HG03558 (cell line): ENCODE measurements around the gene SCN9A.

Experiments used
- ATAC-seq: cut with Tn5 transposase; IDR thresholded peaks from one replicate; pipeline ENCODE4 v1.9.1; 2021; ENCODE audit warnings: moderate number of reproducible peaks; ENCODE audit not compliant: unreplicated experiment; ENCODE audit errors: extremely low read depth

SCN9A gene

DNA sequence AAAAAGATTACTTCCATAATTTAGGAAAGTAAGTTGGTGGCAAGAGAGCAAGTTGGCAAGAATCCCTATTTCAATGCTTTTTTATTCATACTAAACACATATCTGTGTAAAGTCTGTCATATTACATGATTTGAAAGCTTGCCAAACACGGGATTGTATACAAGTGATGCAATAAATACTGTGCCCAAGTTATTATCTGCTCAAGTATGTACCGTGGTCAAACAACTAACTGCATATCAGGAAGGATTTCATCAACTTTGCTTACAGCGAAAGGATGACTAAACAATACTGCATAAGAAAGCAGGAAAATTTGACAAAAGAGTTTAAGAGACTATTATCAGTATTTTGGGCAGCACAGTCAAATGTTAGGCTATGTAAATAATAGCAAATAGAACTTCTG is 178.3 kb downstream of the SCN9A start:
- ATAC-seq, result no peak

DNA sequence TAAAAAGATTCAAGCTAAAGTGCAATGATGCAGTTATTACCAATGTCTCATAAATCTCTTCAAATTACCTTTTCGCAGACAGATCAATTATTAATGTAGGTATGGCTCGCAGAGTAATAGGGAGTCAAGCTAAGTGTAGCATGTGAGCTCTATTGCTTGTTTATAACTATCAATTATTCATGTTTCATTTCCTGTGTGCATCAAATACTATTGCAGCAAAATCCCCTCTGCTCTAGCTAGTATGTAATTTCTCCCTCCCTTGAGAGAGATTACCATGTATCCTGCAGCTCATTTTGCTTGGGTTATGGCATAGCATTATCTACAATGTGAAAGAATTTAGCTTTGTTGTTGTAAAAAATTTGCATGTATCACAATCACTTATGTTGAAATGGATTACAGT is 182.3 kb downstream of the SCN9A start:
- no peak for ATAC-seq

DNA sequence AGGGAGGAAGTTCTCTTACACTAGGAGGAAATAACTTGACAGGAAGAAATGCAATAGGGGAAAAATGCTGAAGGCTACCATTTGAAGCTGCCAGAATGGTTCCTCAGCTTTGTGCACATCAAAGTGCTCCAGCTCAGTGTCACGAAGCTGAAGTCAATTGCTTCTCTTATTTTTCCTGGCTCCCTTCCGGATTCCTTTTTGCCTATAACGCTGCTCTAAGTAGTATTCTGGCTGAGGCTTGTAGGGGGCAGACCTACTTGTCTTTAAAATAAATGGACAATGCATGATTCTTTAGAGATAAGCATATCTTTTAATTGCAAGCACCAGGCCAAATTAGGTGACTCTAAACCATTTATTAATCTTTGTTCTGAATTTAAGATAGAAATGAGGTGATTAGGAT is 187.7 kb downstream of the SCN9A start:
- no peak for ATAC-seq

DNA sequence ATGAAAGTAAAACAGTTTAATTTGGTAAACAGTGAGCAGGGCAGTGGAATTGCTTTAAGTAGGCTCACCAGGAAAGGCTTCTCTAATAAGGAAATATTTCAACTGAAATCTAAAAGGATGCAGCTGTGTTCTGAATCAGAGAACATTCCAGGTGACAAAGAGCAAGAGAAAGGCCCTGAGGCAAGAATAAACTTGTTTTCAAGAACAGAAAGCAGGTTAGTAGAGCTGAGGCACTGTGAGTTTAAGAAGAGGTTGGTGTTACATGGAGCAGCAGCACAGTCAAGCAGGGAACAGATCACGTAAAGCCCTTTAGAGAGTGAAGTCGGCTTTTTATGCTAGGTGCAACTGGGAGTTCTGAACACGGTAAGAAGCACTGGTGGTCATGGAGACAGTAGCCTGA is 191.0 kb downstream of the SCN9A start:
- no peak for ATAC-seq

DNA sequence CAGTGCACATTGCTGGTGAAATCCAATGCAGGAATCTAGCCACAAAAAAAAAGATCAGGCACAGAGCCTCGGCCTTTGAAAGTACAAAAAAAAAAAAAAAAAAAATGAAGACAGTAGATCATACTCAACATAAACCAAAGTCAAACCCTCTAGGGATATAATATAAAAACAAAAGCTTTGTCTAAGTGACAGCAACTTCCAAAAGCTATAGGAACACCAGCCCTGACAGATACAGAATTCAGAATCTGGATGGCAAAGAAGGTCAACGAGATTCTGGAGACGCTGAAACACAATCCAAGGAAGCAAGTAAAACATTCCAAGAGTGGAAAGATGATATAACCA is 194.0 kb downstream of the SCN9A start:
- no peak for ATAC-seq

DNA sequence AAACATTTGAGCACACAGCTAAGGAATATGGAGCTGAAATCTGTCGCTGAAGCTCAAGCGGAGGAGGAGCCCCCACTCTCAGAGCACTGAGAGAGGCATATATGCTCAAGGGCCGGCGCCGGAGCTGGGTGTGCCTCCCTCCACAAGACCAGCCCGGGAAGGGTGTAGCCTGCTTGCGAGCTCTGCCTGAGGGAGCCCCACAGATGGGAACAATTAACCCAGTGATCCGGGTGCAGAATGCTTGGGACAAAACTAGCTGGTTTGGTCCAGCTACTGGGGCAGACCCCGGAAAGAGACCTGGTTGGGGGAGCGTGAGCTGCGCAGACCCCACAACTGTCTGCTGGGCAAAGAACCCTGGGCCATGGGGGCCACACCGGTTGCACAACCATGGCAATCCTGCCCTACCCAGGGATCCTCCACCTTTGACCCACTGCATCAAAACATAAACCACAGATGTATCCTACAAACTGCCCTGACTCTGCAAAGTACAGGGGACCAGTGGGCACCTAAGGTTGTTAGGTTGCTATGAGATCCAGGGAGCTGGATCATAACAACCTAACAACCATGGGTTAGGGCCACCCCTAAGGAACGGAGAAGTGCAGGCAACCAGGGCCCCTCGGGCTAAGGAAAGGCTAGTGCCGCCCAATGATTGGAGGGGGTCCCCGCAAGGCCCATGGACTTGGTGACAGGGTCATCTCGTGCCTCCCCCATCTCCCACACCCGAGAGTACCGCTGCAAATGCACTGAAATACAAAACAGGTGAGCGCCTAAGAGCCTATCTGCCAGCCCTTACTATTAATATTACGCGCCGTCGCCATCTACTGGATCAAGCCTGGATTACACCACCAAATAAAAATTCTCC is 194.6 kb downstream of the SCN9A start:
- peak; percentile 68 for ATAC-seq

DNA sequence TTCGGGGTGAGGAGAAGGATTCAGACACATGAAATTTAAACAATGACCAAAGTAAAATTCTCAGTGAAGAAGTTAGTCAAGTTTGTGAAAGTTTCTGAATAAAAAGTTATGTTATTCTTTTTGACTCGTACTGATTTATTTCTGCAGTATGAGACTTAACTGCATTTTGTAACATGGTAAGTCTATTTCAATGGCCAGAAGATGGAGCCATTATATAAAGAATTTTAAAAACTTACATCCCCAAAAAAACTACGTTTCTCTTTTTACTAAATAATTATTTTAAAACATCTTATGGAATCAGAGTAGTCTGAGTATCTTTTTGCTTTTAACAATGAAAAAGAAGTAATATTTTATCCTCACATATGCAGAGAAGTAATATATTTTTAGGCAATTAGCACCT is 196.5 kb downstream of the SCN9A start:
- no peak for ATAC-seq

DNA sequence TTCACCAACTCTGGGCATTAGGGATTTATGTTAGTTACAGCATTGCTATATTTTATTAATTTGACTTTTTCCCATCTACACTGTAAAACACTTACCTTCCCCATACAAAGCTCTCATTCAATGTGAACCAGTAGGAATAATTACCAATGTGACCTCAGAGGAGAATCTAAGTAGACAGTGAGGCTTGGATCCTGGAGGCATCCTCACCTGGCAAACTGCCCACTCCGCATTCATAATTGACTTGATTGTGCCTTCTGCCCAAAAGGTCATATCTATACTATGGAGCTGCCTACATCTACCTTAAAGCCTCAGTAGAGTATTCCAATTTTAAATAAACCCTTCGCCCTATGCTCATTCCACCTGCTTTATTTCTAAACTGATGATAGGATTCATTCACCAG is 202.5 kb downstream of the SCN9A start:
- ATAC-seq, result no peak

DNA sequence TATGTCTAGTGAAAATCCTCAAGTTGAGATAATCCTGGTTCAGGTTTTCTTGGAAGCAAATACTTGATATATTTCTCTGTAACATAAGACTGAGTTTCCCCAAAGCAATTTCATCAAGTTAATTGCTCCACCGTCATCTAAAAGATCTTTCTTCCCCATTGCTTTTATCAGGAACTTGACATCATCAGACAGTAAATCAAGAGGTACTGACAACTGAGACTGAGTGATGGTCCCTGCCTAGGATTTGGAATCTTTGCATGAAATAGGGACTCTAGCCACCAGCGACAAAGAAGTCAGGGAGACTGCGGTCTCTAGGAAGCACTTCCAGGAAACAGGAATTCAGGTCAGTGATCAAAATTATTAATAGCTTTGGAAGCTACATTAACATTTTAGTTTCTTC is 204.5 kb downstream of the SCN9A start:
- ATAC-seq, result no peak

DNA sequence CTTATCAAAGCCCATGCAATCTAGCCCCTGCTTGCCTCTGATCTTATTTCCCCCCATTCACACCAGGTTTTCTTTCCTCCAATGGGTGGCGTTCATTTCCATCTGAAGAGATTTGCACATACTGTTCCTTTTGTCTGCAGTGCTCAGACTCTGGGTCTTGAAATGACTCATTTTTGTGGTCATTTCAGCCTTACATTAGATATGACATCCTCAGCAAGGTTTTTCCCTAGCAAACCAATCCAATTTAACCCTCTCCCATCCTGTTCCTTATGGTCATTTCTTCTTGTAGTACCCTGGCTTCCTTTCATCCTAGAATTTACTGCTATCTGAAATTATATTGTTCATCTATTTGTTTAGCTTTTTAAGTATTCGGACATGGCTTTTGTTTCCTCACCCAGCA is 205.4 kb downstream of the SCN9A start:
- no peak for ATAC-seq

DNA sequence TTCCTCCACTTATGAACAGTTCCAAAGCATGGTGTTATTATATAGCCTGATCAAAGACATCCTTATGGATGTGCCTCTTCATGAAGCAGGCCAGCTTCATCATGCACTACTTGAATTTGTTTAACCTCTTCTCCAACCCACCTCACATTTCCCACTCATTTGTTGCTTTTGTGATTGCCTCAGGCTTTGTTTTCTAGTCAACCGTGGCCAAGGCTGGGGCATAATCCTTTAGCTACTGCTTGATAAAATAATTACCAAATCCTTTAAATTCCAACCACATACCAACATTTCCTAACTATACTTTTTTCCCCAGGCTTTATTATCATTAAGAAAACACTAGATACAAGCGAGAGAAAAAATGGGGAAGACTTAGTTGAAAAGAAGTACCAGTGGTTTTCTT is 208.3 kb downstream of the SCN9A start:
- ATAC-seq, result no peak

DNA sequence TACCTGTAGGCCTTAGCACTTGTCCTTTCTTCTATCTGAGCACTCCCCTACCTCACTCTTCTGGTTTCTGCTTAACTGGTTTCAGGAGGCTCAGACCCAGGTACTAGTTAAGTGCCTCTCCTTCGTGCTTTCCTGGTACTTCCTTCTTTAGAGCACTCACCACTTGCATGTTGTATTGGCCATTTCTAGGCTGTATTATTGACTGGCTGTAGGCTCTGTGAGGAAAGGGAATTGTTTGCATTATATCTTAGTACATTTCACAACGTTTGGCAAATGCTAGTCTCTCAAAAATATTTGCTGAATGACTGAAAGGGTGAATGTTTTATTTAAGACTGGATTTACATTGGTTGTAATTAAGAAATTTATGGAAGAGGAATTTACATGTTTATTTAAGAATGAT is 212.0 kb downstream of the SCN9A start:
- ATAC-seq, result no peak

DNA sequence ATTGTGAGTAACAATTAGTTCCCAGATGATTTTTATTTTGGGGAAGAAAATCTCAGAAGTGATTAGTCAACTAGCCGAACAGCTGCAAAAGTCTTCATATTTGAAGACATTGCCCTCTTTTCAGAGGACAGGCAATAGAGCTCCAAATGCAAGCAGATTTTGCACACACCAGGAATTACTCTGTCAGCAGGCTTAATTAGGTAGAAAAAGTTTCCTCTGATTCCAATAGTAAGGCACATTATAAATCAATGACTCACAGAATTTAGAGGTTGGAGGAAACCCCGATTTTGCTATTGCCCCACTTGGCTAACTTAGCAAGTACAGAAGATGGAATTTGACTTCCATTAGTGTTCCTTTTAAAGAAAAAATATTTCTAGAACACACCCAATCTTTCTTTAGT is 217.2 kb downstream of the SCN9A start:
- no peak for ATAC-seq

DNA sequence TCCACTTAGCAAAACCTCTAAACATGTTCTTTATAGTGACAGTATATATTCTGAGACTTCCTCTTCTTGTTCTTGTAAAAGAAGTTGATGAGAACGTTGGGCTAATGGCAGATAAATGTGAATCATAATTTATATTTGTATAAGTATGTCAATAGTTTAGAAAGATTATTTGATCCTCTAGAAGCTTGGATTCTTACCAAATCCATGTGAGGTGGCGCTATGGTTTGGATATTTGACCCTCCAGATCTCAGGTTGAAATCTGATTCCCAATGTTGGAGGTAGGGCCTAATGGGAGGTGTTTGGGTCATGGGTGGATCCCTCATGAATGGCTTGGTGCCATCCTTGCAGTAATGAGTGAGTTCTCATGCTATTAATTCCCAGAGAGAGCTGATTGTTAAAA is 218.2 kb downstream of the SCN9A start:
- no peak for ATAC-seq

DNA sequence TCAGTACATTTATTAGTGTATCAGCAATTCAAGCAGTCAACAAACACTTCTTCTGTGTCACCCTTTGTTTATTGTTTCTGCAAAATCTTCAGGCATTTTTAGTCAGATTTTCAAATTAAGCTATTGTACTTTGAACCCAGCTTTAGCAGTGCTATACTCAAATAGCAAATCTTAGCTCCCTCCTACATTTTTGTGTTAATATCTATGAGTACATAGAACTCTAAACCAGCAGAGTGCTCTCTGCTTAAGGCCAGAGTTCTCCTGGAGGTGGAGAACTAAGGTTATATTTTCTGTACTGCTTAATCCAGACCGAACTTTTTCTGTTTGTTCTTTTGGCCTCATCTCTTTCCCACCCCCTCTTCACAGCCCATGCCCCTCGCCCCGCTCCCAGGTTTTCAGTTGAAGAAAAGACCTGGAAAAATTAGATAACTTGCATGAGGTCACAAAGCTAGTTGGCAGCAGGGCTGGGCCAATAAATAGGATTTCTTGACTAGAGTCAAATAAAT is 218.7 kb downstream of the SCN9A start:
- no peak for ATAC-seq

DNA sequence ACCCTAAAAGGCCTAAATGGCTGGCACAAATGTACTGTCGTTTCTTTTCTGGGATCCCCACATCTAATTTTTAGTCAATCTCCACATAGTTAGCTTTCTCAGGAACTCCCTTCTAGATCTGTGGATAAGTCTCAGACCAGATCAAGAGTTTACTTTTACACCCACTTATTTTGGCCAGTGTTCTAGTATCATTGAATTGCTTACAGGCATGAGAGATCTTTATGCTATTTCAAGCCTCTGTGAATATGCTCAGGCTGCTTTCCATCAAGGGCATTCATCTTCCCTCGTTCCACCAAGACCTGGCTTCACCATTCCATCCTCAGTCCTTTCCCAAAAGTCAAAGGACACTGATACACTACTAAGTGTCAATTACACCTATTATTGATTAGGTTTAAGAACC is 220.2 kb downstream of the SCN9A start:
- no peak for ATAC-seq

DNA sequence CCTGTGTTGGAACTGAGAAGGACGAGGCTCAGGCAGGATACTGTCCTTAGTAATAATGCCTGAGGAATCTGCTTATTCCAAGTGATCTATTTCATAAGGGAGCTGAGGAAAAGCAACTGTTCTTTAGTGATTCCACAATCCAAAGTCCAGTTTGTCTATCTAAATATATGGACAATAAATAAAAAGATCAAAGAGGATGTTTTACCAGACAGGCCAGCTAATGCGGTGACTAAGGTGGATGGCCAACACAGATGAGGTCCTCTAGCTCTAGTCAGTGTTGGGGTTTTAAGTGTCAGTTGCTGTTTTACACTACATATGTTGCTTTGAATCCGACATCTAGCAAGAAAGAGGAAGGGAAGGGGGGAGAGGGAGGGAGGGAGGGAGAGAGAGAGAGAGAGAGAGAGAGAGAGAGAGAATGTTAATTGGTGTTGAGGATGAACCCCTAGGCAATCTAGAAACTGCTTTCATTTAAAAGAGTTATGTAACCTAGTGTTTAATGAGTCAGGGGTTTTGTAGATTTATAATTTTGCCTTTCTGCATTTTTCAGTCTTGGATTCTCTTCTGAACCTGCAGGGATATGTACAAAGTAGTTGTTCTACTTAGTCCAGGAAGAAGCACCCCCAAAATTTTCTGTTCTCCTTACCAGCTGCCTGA is 220.9 kb downstream of the SCN9A start:
- no peak for ATAC-seq

DNA sequence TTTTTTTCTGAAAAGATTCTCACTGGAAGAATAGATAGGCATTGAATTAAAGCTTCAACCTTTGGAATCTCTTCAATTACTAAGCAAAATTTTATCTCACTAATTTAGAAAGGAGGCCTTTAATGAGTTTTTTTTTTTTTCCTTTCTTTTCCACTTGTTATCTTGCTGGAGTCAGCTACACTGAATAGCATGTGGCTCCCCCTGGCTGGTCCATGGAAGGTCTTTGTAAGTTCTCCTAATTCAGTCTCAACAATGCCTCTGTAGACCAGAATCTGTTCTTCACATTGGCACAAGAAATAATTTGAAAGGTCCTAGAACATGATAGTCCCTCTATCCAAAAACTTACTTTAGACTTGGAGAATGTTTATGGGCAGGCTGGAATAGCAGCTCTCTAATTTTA is 223.7 kb downstream of the SCN9A start:
- no peak for ATAC-seq

DNA sequence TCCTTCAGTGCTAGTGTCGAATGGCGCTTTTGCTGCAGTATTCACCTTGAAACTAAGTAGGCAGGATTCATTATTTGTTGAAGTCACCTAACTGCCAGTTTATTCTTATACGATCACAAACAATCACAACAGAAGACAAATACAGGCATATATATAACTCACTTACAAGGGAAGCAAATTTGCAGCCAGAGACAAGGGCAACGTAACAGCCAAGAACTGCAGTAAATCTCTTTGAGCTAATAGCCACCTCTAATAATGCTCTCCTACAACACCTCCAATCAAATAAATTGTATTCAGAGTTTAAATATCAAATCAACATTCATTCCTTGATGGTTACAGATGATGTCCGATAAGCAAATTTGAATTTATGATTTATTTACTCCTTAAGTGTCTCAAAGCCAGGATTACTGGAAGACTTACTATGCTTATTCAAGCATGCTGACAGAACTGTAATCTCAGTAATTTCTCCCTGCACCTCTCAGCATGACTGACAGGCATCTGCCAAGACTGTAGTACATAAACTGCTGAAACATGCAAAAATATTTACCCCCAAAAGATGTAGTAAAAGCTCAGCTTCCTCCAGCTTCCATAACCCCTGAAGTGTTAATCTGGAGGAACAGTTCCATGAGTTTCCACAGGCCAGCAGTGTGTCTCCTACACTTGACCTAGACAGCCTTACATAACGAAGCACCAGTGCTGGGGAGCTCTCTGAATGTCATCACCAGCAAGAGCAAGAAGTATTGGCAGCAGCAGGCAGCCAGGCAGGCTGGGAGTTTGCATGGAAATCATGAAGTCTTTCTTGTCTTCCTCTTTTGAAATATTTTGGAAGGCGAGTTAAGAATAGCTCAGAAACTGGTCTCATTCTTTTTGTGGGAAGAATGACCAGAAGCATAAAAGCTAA is 227.0 kb downstream of the SCN9A start:
- no peak for ATAC-seq

DNA sequence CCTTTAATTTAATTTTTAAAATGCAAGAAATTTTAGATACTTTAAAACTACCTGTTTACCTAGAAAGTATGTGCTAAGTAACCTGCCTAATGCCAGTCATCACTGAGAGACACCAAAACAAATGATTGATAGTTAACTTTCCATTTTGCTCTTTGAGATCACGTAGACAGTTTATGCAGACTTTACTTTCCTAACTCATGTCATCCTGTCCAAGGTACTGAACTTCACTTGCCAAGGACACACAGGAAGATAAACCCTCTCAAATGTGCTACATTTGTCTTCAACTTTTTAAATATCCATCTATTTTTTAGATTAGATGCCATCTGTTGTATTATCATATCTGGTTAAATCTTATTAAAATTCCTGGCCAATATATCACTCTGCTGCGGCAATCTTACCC is 227.9 kb downstream of the SCN9A start:
- no peak for ATAC-seq
